Left forelimb (tissue), 1 donor: ENCODE data around the gene GRIFIN.

Source experiments
- DNase-seq: peaks from one replicate; pipeline ENCODE4 v3.0.0-alpha.2; 2018; ENCODE audit warnings: low spot score

The GRIFIN gene

DNA sequence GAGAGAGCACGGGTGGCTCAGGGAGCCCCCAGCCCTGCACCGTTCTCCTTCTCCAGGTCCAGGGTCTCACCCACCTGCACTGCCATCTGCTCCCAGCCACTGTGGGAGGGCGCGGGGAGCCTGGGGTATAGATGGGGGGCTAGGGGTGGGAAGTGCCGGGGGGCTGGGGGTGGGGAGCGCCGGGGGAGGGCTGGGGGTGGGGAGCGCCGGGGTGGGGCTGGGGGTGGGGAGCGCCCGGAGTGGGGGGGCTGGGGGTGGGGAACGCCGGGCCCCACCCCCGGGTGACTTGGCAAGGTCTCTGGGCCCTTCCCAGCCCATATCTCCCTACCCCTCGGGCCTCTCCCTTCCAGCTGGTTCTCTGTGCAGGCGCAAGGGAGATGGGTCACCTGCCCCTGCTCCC, at the start of gene GRIFIN:
TSS of gene GRIFIN (minus strand) at position 101 of the 400 bp plus-strand sequence. CDS start at position 86, 15 bp downstream.
- no peak for DNase-seq

DNA sequence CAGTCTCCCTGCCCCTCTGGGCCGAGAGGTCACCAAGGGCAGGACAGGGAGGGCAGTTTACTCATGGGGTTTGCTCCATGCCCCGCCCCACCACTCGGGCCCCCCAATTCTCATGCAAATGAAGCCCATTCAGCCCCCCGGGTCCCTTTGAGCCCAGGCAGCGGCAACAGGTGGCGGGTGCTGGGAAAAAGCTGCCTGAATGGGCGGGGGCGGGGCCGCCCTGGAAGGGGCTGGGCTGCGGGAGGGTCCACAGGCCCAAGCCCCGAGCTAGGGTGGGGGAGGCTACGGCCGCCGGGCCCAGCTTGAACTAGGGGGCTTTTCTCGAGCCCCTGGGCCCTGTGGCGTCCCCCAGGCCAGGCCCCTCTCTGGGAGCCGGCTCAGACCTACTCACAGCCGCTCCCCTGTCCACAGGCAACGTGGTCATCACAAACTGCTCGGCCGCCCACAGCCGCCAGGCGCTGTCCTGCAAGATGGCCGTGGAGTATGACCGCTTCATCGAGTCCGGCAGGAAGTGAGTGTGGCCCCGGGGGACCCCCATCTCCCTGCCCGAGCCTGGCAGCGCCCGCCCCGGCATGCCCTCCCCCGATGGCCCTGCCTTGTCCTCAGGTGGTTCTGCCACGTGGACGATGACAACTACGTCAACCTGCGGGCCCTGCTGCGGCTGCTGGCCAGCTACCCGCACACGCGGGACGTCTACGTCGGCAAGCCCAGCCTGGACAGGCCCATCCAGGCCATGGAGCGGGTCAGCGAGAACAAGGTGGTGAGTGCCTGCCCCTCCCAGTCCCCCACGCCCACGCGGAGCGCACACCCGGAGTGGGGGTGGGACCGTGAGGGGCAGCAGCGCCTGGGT, 48.8 kb upstream of the GRIFIN start:
- DNase-seq: no peak

- no peak for DNase-seq
Measured at GRCh38 chr7:2523941-2524807, 48.0 kb upstream of the GRIFIN start.

DNA sequence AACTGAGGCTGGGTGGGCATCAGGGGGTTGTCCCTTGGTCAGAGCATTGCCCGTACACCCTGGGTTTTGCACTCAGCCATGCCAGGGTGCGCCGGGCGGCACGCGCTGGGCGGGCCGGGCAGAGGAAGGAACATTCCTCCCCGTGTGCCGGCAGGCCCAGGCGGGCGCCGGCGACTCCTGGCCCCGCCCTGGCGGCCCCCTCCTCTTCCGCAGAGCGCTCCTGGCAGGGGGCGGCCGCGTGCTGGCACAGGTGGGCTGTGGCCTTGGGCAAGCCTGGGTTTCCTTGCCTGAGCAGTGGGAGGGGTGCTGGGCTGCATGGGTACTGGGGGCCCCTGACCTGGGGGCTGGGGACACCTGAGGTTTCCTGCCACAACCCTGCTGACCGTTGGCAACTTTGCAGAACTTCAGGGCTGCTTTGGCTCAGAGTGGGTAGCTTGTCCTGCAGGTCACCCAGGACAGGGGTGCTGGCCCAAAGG, 47.3 kb upstream of the GRIFIN start:
- DNase-seq: no peak

DNA sequence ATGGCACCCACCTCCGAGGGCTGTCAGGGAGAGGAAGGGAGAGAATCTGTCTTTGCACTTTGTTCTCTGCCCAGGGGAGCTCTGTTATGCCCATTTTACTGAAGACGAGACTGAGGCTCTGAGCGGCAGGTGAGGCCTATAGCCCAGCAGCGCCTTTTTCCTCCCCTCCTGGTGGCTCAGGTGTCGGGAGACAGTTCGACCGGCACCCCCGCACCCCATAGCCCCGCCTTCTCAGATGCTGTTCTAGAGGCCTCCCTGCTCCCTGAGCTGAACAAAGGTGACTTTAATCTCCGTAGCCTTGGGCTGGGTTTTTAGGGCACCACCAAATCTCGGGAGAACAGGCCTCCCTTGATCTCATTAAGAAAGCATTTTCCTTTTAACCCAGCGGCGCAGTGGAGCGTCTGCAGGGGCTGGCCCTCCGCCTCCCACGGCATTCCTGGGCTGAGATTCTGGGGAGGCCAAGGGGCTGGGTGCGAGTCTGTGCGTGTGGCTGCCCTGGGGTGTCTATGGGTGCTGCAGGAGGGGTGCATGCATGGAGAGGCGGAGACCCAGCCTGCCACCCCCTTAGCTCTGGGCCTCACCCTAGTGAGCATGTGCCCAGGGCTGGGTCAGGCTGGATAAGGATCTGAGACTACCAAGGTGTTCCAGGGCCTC, 46.7 kb upstream of the GRIFIN start:
- DNase-seq: no peak

DNA sequence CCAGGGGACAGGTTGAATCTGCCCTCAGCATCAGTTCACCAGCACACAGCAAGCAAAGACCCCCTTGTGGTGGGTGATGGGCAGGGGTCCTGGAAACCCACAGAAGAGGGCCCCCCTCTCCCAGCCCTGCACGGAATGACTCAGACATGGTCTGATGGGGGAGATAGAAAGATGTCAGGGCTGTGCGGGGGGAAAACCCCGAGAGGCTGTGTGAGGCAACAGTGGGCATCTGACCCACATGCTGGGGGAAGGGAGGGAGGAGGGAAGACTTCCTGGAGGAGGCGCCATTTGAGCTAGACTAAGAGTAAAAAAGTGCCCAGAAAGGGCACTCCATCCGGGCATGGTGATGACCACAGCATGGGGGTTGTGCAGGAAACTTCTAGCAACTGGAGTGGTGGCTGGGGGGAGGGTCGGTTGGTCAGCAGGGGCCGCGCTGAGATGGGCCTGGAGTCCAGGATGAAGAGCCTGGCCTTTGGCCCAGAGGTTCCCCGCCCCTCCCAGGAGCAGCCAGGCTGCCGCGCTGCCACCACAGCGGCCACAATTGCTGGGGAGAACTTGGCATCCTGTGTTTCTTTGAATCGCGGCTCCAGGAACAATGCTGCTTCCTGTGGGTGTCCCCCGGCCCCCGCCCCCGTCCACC, 45.9 kb upstream of the GRIFIN start:
- DNase-seq: no peak

- no peak for DNase-seq
Measured at GRCh38 chr7:2521341-2521745, 45.1 kb upstream of the GRIFIN start.

DNA sequence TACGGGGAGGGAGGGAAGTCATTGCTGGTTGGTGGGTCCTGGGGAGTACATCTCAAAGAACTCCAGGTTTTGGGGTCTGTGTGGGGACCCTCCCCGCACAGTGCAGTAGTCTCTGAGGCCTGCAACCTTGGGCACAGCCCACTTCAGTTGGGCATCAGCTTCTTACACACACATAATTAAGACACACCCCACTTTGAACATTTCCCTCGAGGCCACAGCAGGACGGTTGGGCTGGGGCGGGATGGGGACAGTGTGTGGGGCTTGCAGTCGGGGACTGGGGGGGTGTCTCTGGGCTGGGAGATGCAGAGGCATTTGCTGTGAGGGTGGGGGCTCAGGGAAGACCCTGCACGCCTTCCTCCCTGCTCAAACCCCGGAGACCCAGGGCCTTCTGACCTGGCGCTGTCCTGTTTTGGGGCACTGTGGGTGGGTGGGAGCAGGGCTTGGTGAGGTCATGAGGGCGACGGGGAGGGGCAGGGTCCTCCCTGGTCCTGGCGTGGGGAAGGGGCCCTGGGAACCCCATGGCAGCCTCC, 44.6 kb upstream of the GRIFIN start:
- no peak for DNase-seq

- DNase-seq: no peak
Measured at GRCh38 chr7:2520131-2520760, 44.0 kb upstream of the GRIFIN start.

GRCh38 chr7:2519119-2519930, 43.1 kb upstream of the GRIFIN start, which contains the start of gene LFNG:
LFNG (plus strand) TSS chr7:2519774; CDS start chr7:2519862, 88 bp downstream.
- peak; percentile 91 for DNase-seq

- no peak for DNase-seq
Measured at GRCh38 chr7:2518737-2519118, 42.5 kb upstream of the GRIFIN start.

DNA sequence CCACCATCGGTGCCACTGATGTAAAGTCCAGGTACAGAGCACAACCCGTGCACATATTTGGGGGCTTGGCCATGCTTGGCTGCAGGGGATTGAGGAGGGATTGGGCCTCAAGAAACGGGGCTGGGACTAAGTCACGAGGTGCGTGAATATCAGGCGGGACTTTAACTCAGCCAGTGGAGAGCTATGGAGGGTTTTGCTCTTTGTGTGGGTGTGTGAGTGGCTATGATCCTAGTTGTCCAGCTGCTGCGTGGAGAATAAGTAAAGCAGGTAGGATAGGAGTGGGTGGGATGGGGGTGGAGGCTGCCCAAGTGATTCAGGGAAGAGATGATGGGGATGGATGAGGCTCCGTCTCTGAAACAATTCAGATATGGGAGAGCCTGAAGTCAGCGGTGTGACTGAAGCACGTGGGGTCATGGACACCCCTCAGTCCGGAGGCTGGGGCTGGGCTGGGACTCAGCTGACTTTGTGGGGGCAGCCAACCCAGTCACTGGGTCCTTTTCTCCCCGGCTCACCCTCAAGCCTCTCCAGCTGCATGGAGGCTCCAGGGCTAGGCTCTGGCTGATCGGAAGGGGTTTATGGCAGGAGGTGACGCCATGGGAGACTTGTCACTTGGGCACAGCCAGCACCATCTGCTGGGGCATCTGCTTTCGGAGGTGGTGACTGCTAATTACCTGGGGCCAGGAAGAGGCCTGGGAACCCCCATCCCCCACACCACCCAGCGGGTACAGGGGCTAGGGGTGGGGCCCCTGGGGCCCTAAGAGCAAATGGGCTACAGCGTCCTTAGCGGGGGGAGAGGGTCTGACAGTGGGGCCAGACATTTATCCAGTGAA, 41.7 kb upstream of the GRIFIN start:
- DNase-seq: no peak

- DNase-seq: no peak
Measured at GRCh38 chr7:2517026-2517425, 40.8 kb upstream of the GRIFIN start.

- DNase-seq: no peak
Measured at GRCh38 chr7:2516194-2516555, 40.0 kb upstream of the GRIFIN start.

- DNase-seq: no peak
Measured at GRCh38 chr7:2515424-2516193, 39.4 kb upstream of the GRIFIN start.

GRCh38 chr7:2514473-2515423, 38.5 kb upstream of the GRIFIN start:
- DNase-seq: no peak

- DNase-seq: no peak
Measured at GRCh38 chr7:2513702-2514101, 37.5 kb upstream of the GRIFIN start.
